Muscle layer of colon (tissue), 2 donors: ENCODE data around the gene P2RY13.

ENCODE experiments used
- H3K27ac ChIP-seq: one replicate; pipeline ENCODE4 v1.7.0; 2013; ENCODE audit warnings: low read depth, mild to moderate bottlenecking, low read length, moderate library complexity
- H3K27me3 ChIP-seq, 2 donors: one replicate each; pipeline ENCODE4 v1.7.0; 2013; ENCODE audit warnings: low read length in 2 of 2, mild to moderate bottlenecking in 2 of 2; ENCODE audit not compliant: insufficient read depth in 2 of 2, control insufficient read depth in 1 of 2
- H3K36me3 ChIP-seq: one replicate; pipeline ENCODE4 v1.7.0; 2013; ENCODE audit warnings: mild to moderate bottlenecking, low read length; ENCODE audit not compliant: insufficient read depth
- H3K4me1 ChIP-seq: one replicate; pipeline ENCODE4 v1.7.0; 2013; ENCODE audit warnings: mild to moderate bottlenecking, low read length; ENCODE audit not compliant: insufficient read depth
- H3K4me3 ChIP-seq, 2 donors: one replicate each; pipeline ENCODE4 v1.7.0; 2013; ENCODE audit warnings: low read length in 2 of 2, low read depth in 1 of 2, mild to moderate bottlenecking in 1 of 2, moderate library complexity in 1 of 2
- H3K9ac ChIP-seq: one replicate; pipeline ENCODE4 v1.7.0; 2013; ENCODE audit warnings: low read length
- H3K9me3 ChIP-seq: one replicate; pipeline ENCODE4 v1.7.0; 2013; ENCODE audit warnings: mild to moderate bottlenecking, low read length
- donor health status: abdominal sarcoma.
- donor health status: Adenocarcinoma of cecum.

The P2RY13 gene

DNA sequence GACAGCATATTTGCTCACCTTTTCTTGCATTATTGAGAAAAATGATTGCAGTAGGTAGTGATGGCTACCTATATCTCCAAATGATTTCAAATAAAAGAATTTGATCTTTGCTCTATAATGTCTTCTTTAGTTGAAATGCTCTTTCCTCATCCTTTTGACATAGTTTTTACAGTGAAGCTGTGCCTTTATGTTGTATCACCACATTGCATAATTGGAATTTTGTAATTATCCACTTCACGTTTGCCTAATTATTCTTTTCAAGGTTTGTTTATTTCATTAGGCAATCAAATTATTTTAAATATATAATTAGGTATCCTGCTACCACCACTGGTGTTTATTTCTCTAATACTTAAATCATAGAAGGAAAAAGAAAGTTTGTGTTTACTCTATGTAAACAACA, 21.3 kb upstream of the P2RY13 start:
- Histone ChIP-seq H3K9me3 (no peaks in the 10 kb centered on the region), H3K9ac (no peak overlapping the region), H3K4me3 (no peak overlapping the region), H3K27me3 (no peaks in the 10 kb centered on the region), H3K4me1 (no peaks in the 10 kb centered on the region), H3K36me3 (no peaks in the 10 kb centered on the region), H3K27ac (no peak overlapping the region)

DNA sequence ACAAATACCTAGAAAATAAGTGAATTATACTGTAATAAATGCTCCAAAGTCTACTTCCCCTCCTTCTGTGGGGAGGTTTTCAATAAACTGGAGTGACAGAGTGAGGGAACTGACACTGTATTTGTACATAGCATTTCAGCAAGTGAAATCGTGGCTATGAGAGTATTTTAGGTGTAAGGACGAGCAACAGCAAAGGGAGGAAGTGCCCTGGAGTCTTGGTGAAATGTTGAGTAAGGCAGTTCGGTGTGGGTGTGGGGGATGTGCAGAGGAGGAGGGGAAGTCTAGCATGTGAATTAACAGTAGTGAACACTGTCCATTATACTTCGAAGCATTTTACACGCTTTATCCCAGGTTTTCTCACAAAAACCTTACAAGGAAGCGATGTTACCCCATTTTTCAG, 18.1 kb upstream of the P2RY13 start:
- Histone ChIP-seq H3K27me3 (no peaks in the 10 kb centered on the region), H3K9me3 (no peaks in the 10 kb centered on the region), H3K9ac (no peak overlapping the region), H3K4me1 (no peaks in the 10 kb centered on the region), H3K27ac (no peak overlapping the region), H3K4me3 (no peak overlapping the region), H3K36me3 (no peaks in the 10 kb centered on the region)

DNA sequence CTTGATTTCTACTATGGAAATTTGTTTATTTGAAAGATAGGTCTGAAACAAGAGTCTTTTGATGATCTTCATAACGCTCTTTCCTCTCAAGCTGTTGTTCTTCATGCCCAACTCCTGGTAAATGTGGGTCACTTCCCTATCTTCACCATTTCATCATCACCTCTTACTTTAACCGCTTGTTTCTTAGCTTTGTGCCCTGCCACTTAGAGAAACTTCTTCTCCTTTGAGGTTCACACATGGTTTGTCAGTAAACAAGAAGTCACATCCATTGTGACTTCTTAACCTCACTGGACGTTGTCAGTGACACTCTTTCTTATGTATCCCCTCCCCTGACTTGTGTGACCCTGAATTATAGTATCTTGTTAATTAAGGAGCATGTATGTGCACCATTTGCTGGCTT, 16.9 kb upstream of the P2RY13 start:
- peak overlapping the region; percentile 56 for H3K27ac ChIP-seq
- no peaks in the 10 kb centered on the region for H3K4me1 ChIP-seq
- no peaks in the 10 kb centered on the region for H3K27me3 ChIP-seq
- H3K9ac ChIP-seq: no peak overlapping the region
- no peaks in the 10 kb centered on the region for H3K9me3 ChIP-seq
- no peaks in the 10 kb centered on the region for H3K36me3 ChIP-seq
- peak overlapping the region in 1 of 2 donors; percentile 10 for H3K4me3 ChIP-seq

DNA sequence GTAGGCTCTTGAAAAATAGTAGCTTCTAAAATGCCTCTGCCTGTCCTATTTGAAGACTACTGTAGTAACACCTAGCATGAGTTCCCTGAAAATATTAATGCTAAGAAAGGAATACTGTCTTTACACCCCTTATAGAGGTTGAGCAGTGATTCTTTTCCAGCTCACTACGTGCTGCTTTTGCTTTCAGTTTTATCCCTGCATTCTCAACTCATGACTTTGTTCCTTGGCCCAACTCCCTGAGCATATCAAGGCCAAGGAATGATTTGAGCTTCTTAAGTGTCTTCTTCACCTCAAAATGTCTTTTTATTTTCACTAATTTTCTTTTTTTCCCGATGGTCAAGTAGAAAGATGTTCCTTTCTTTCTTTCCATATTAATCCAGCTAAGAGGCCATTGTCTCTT, 16.5 kb upstream of the P2RY13 start:
- no peaks in the 10 kb centered on the region for H3K9me3 ChIP-seq
- peak overlapping the region; percentile 56 for H3K27ac ChIP-seq
- H3K4me3 ChIP-seq: peak overlapping the region; percentile 10 to 39
- no peaks in the 10 kb centered on the region for H3K4me1 ChIP-seq
- H3K27me3 ChIP-seq: no peaks in the 10 kb centered on the region
- no peaks in the 10 kb centered on the region for H3K36me3 ChIP-seq
- H3K9ac ChIP-seq: no peak overlapping the region

DNA sequence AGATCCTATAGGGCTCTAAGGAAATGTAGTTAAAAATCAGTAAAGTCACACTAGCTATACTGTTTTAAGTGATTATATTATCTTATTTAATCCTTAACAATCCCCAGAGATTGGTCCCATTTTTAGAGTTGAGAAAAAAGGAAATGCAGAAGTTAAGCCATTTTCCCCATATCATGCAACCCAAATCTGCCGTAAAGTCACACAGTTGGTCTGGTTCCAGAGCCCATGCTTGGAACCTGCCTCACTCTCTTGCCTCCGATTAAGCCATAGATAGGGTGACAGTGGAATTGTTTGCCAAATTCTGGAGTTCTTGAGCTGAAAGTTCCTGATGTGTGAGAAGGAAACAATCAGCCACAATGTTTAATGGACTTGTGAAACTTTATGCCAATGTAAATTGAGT, 2.3 kb upstream of the P2RY13 start:
- Histone ChIP-seq H3K27ac (no peak overlapping the region), H3K4me1 (no peaks in the 10 kb centered on the region), H3K4me3 (no peak overlapping the region), H3K27me3 (no peaks in the 10 kb centered on the region), H3K36me3 (no peaks in the 10 kb centered on the region), H3K9me3 (no peaks in the 10 kb centered on the region), H3K9ac (no peak overlapping the region)

DNA sequence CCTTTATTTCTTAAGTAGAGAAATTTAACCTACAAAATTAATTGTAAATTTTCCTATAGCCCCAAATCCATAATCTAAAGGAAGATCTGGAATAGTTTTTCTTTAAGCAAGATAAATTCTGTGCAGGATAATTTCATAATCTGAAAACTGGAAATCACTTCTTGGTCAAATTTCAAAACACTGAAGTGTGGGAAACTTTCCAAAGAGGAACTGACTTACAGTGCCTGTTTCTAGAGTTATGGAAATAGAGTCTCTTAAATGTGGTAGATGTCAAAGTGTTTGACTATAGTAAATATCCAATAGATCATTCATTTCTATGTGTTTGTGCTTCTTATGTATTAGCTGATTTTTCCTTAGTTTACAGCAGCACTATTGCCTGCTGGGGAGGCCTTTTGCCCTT, 1.6 kb upstream of the P2RY13 start:
- no peaks in the 10 kb centered on the region for H3K4me1 ChIP-seq
- H3K9me3 ChIP-seq: no peaks in the 10 kb centered on the region
- no peak overlapping the region for H3K4me3 ChIP-seq
- H3K9ac ChIP-seq: no peak overlapping the region
- no peak overlapping the region for H3K27ac ChIP-seq
- H3K36me3 ChIP-seq: no peaks in the 10 kb centered on the region
- no peaks in the 10 kb centered on the region for H3K27me3 ChIP-seq

DNA sequence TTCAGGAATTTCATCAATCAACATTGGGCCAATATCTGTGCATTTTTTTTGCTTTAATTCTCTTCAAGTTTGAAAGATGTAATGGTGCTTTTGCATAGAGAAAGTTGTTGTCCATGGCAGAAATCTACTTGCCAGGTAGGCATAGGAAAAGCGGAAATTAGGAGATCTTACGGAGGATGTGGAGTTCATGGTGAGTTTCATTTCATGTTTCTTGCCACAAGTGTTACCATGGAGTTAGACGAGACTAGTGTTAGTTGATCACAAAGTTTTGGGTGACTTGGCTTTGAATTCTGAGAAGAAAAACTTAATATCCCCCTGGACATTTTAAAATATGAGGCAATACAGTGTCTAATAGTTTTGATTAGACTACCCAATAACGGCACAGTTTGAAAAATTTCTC, 1.0 kb upstream of the P2RY13 start:
- Histone ChIP-seq H3K27ac (no peak overlapping the region), H3K4me1 (no peaks in the 10 kb centered on the region), H3K9me3 (no peaks in the 10 kb centered on the region), H3K36me3 (no peaks in the 10 kb centered on the region), H3K9ac (no peak overlapping the region), H3K4me3 (no peak overlapping the region), H3K27me3 (no peaks in the 10 kb centered on the region)

DNA sequence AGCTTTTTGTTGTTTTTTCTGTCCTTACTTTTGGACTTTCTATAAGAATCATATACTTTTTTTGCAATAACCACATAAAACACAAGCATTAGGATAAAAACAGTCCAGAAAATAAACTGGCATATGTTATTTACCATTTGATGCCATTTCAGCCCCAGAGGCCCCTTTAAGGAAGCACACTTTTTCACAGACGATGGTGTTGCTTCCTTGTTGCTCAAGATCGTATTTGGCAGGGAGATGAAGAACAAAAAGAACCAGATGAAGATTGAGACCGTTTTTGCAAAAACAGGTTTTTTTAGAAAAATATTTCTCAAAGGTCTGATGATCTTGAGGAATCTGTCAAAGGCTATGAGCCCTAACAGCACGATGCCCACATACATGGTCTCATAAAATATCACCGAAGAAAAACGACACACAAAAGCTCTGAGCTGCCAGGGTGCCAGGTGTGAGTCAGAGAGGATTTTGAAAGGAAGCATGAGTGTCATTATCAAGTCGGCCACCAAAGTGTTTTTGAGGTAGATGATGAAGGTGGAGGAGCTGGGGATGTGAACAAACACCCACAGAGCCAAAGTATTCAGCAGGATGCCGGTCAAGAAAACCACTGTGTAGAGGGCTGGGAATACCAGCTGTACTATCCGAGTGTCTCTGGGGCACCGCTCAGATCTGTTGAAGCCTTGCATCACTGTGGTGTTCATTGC, 902 bp downstream of the P2RY13 start:
- Histone ChIP-seq H3K4me3 (no peak overlapping the region), H3K9me3 (no peaks in the 10 kb centered on the region), H3K9ac (no peak overlapping the region), H3K27me3 (no peaks in the 10 kb centered on the region), H3K4me1 (no peaks in the 10 kb centered on the region), H3K27ac (no peak overlapping the region), H3K36me3 (no peaks in the 10 kb centered on the region)

DNA sequence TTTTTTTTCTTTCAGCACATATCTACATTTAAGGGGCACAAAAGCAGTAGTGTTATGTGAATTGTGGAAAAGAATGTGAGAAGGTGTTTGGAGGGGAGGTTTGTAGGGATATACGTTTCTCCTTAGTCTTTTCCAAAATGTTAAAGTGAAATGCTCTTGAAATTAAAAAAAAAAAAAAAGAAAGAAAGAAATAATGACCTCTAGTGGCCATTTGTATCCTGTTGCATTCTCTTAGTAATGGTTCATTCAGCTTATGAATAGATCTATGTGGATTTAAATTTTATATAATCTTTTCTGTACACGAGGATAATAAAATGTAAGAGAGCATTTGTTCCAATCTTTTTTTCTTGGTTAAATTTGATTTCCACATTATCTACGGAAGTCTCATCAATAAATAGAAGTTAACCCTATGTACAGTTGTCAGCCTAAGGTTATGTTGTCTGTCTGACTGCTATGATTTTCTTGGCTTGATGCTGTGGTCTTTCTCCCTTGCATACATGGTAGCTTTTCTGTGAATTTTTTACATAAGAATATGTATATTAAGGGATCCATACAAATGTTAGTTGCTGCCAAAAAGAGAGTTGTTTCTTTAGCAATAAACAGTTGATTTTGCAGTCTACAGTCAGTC, 1.7 kb downstream of the P2RY13 start:
- Histone ChIP-seq H3K27ac (no peak overlapping the region), H3K27me3 (no peaks in the 10 kb centered on the region), H3K4me3 (no peak overlapping the region), H3K9me3 (no peaks in the 10 kb centered on the region), H3K4me1 (no peaks in the 10 kb centered on the region), H3K9ac (no peak overlapping the region), H3K36me3 (no peaks in the 10 kb centered on the region)

DNA sequence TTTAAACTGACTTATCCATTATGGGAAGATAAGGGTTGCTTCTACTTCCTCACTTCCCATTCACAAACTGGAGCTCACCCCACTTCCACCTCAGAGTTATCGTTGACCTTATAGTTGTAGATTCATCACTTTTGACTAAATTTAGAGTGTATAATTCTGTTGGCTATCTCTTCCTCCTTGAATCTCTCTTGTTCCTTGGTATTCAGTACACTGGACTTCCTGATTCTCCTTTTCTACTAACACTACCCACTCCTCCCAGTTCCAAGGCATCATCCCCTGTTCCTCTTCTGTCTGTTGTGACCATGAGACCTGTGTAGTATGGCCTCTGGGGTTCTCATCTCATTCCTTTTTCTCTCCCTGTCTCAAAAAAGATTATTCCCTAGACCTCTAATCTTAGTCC, 6.8 kb downstream of the P2RY13 start:
- H3K36me3 ChIP-seq: no peaks in the 10 kb centered on the region
- no peak overlapping the region for H3K4me3 ChIP-seq
- no peak overlapping the region for H3K27ac ChIP-seq
- H3K27me3 ChIP-seq: no peaks in the 10 kb centered on the region
- no peaks in the 10 kb centered on the region for H3K9me3 ChIP-seq
- no peak overlapping the region for H3K9ac ChIP-seq
- no peaks in the 10 kb centered on the region for H3K4me1 ChIP-seq

DNA sequence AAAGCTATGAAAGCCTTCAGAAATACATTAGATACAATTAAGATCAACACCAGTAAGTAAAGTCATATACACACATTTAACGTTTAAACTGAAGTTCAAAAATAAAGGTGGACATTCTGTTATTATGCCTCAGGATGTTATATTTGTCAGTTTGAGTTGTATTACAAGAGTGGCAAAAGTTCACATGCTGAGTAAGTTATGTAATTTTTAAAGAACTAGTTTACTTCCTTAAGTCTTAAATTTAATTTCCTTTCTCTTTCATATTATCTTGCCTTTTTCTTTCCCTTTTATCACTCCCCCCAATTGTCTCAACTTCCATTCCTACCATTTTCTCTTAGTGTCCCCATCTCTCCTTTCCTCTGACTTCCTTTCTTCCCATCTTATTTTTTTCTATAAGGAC, 7.8 kb downstream of the P2RY13 start:
- Histone ChIP-seq H3K27me3 (no peaks in the 10 kb centered on the region), H3K27ac (no peak overlapping the region), H3K9me3 (no peaks in the 10 kb centered on the region), H3K4me1 (no peaks in the 10 kb centered on the region), H3K9ac (no peak overlapping the region), H3K36me3 (no peaks in the 10 kb centered on the region), H3K4me3 (no peak overlapping the region)

DNA sequence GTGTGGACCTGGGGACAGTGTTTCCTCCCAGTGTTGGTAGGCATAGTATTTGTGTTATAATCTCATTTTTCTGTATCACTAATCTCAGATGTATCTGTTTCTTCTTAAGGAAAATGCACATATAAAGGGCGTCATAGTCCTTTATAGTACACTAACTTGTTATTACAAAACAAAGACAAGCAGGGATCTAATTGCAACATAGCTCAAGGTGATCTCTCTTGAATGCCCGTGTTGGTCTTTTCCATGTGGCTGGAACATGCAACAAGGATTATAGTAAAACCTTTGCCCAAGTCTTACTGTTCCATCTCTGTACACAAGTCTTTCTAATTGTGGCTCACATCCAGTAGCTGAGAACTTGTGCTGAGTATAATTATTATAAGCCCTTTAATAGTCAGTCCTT, 9.2 kb downstream of the P2RY13 start:
- Histone ChIP-seq H3K9ac (no peak overlapping the region), H3K36me3 (no peaks in the 10 kb centered on the region), H3K9me3 (no peaks in the 10 kb centered on the region), H3K4me1 (no peaks in the 10 kb centered on the region), H3K27ac (no peak overlapping the region), H3K4me3 (no peak overlapping the region), H3K27me3 (no peaks in the 10 kb centered on the region)
